Karpas-422 (cell line): ENCODE data around the gene GRM1. TPM values are rescaled to one million over a fixed set of nuclear protein-coding genes. Genes with fewer than 3 reads are reported as not detected.

Source experiments
- DNase-seq: peaks from one replicate; pipeline ENCODE4 v3.0.0-alpha.2; 2015
- H2AFZ ChIP-seq: fragments of 200-600 bp; sonication (generic); 2 replicates; pipeline ENCODE4 v1.6.1; 2014; ENCODE audit warnings: antibody characterized with exemption, low read length, mixed read lengths
- H3K27ac ChIP-seq: fragments of 200-600 bp; sonication (generic); 2 replicates; pipeline ENCODE4 v1.5.1; 2014; ENCODE audit warnings: mild to moderate bottlenecking, low read length, moderate library complexity
- H3K27me3 ChIP-seq: fragments of 200-600 bp; sonication (generic); 2 replicates; pipeline ENCODE4 v1.6.1; 2014; ENCODE audit warnings: low read length, mixed read lengths
- H3K36me3 ChIP-seq: fragments of 200-600 bp; sonication (generic); 2 replicates; pipeline ENCODE4 v1.6.1; 2014; ENCODE audit warnings: low read length, mixed read lengths; ENCODE audit not compliant: insufficient read depth
- H3K4me1 ChIP-seq: fragments of 200-600 bp; sonication (generic); 2 replicates; pipeline ENCODE4 v1.6.1; 2014; ENCODE audit warnings: mild to moderate bottlenecking, low read length, mixed read lengths
- H3K4me2 ChIP-seq: fragments of 200-600 bp; sonication (generic); 2 replicates; pipeline ENCODE4 v1.6.1; 2014; ENCODE audit warnings: low read length, low read depth, mild to moderate bottlenecking; ENCODE audit not compliant: poor library complexity, severe bottlenecking
- H3K4me3 ChIP-seq: fragments of 200-600 bp; sonication (generic); 2 replicates; pipeline ENCODE4 v1.5.1; 2014; ENCODE audit warnings: mild to moderate bottlenecking, antibody characterized with exemption, low read length, mixed read lengths
- H3K79me2 ChIP-seq: fragments of 200-600 bp; sonication (generic); 2 replicates; pipeline ENCODE4 v1.6.1; 2014; ENCODE audit warnings: mild to moderate bottlenecking, low read length, mixed read lengths
- H3K9ac ChIP-seq: fragments of 200-600 bp; sonication (generic); 2 replicates; pipeline ENCODE4 v1.6.0; 2014; ENCODE audit warnings: low read length
- H3K9me2 ChIP-seq: fragments of 200-600 bp; sonication (generic), shearing (Covaris generic); replicated peaks from 2 replicates; pipeline ENCODE4 v1.6.0; 2014; ENCODE audit warnings: mild to moderate bottlenecking, low read length, moderate library complexity; ENCODE audit not compliant: insufficient read depth
- H3K9me3 ChIP-seq: fragments of 300-700, 200-600 bp; sonication (generic); 2 replicates; pipeline ENCODE4 v1.6.1; 2014; ENCODE audit warnings: low read length, mixed read lengths
- H4K20me1 ChIP-seq: fragments of 200-600 bp; sonication (generic); 2 replicates; pipeline ENCODE4 v1.6.1; 2014; ENCODE audit warnings: mild to moderate bottlenecking, antibody characterized with exemption, low read length, low read depth; ENCODE audit not compliant: insufficient read depth
- total RNA-seq: library from RNA; depleted of rRNA; stranded (reverse); fragments of >200 nt; shearing (Covaris generic); gene quantifications from 2 replicates; pipeline ENCODE4 v1.2.3, GENCODE V29; 2014; ENCODE audit warnings: low replicate concordance

Gene GRM1
- total RNA-seq, 1 experiment from 2014 or later = 1.2 TPM

- Histone ChIP-seq H3K4me3 (no peak overlapping the region), H3K9ac (no peak overlapping the region), H3K9me2 (no peaks in the 10 kb centered on the region), H3K27me3 (no peaks in the 10 kb centered on the region), H3K27ac (no peak overlapping the region), H3K9me3 (no peaks in the 10 kb centered on the region), H3K36me3 (no peaks in the 10 kb centered on the region), H3K4me2 (no peak overlapping the region), H2AFZ (peak overlapping the region; percentile 44; the same call in 1 of the 2 replicates), H3K79me2 (no peaks in the 10 kb centered on the region), H3K4me1 (peaks cover 58% of the 10 kb centered on the region), H4K20me1 (no peaks in the 10 kb centered on the region)
- no peak for DNase-seq
These were observed 274.1 kb downstream of the GRM1 start for GRCh38 chr6:146302994-146303393.

GRCh38 chr6:146304181-146304580 is 275.3 kb downstream of the GRM1 start:
- Histone ChIP-seq H3K79me2 (no peaks in the 10 kb centered on the region), H3K4me1 (peaks cover 53% of the 10 kb centered on the region), H3K27ac (no peak overlapping the region), H3K36me3 (no peaks in the 10 kb centered on the region), H3K4me2 (peak overlapping the region; percentile 21), H4K20me1 (no peaks in the 10 kb centered on the region), H3K4me3 (no peak overlapping the region), H3K9me3 (no peaks in the 10 kb centered on the region), H2AFZ (peak overlapping the region; percentile 44), H3K27me3 (no peaks in the 10 kb centered on the region), H3K9ac (no peak overlapping the region), H3K9me2 (no peaks in the 10 kb centered on the region)
- no peak for DNase-seq

GRCh38 chr6:146305092-146305491 is 276.2 kb downstream of the GRM1 start:
- Histone ChIP-seq H3K9me3 (no peaks in the 10 kb centered on the region), H2AFZ (no peak overlapping the region), H3K4me2 (no peak overlapping the region), H3K9me2 (no peaks in the 10 kb centered on the region), H3K79me2 (no peaks in the 10 kb centered on the region), H3K4me1 (peaks cover 56% of the 10 kb centered on the region), H3K36me3 (no peaks in the 10 kb centered on the region), H3K27ac (no peak overlapping the region), H3K9ac (no peak overlapping the region), H3K4me3 (no peak overlapping the region), H4K20me1 (no peaks in the 10 kb centered on the region), H3K27me3 (no peaks in the 10 kb centered on the region)
- DNase-seq = no peak

- Histone ChIP-seq H2AFZ (no peak overlapping the region), H3K79me2 (no peaks in the 10 kb centered on the region), H3K4me1 (peaks cover 47% of the 10 kb centered on the region), H3K27me3 (no peaks in the 10 kb centered on the region), H4K20me1 (no peaks in the 10 kb centered on the region), H3K36me3 (no peaks in the 10 kb centered on the region), H3K4me3 (no peak overlapping the region), H3K9ac (no peak overlapping the region), H3K27ac (no peak overlapping the region), H3K9me2 (no peaks in the 10 kb centered on the region), H3K4me2 (no peak overlapping the region), H3K9me3 (no peaks in the 10 kb centered on the region)
- DNase-seq = no peak
These were observed 277.1 kb downstream of the GRM1 start for GRCh38 chr6:146305951-146306350.

- no peak overlapping the region for H2AFZ ChIP-seq
- H3K9me2 ChIP-seq = no peaks in the 10 kb centered on the region
- no peaks in the 10 kb centered on the region for H3K27me3 ChIP-seq
- H3K4me2 ChIP-seq = no peak overlapping the region
- no peaks in the 10 kb centered on the region for H3K9me3 ChIP-seq
- no peaks in the 10 kb centered on the region for H4K20me1 ChIP-seq
- H3K4me1 ChIP-seq = peaks cover 7% of the 10 kb centered on the region; the same call in 1 of the 2 replicates
- no peak overlapping the region for H3K9ac ChIP-seq
- no peak overlapping the region for H3K4me3 ChIP-seq
- no peak overlapping the region for H3K27ac ChIP-seq
- no peaks in the 10 kb centered on the region for H3K79me2 ChIP-seq
- DNase-seq = no peak
- H3K36me3 ChIP-seq = no peaks in the 10 kb centered on the region
These were observed 281.8 kb downstream of the GRM1 start for GRCh38 chr6:146310628-146311027.

- H4K20me1 ChIP-seq = no peaks in the 10 kb centered on the region
- H3K27me3 ChIP-seq = no peaks in the 10 kb centered on the region
- no peak for DNase-seq
- H3K9me2 ChIP-seq = no peaks in the 10 kb centered on the region
- no peak overlapping the region for H3K27ac ChIP-seq
- no peak overlapping the region for H3K4me3 ChIP-seq
- no peaks in the 10 kb centered on the region for H3K79me2 ChIP-seq
- H3K4me1 ChIP-seq = peaks cover 7% of the 10 kb centered on the region; the same call in 1 of the 2 replicates
- H3K36me3 ChIP-seq = no peaks in the 10 kb centered on the region
- H3K9ac ChIP-seq = no peak overlapping the region
- H3K9me3 ChIP-seq = no peaks in the 10 kb centered on the region
- H3K4me2 ChIP-seq = no peak overlapping the region
- no peak overlapping the region for H2AFZ ChIP-seq
These were observed 282.2 kb downstream of the GRM1 start for GRCh38 chr6:146311079-146311478.

- H3K9me3 ChIP-seq = no peaks in the 10 kb centered on the region
- no peaks in the 10 kb centered on the region for H3K79me2 ChIP-seq
- peaks cover 6% of the 10 kb centered on the region; the same call in 1 of the 2 replicates for H3K4me1 ChIP-seq
- no peak overlapping the region for H3K4me2 ChIP-seq
- H3K9me2 ChIP-seq = no peaks in the 10 kb centered on the region
- no peaks in the 10 kb centered on the region for H3K36me3 ChIP-seq
- no peaks in the 10 kb centered on the region for H3K27me3 ChIP-seq
- H2AFZ ChIP-seq = no peak overlapping the region
- H3K27ac ChIP-seq = no peak overlapping the region
- no peak for DNase-seq
- H3K9ac ChIP-seq = no peak overlapping the region
- H3K4me3 ChIP-seq = no peak overlapping the region
- no peaks in the 10 kb centered on the region for H4K20me1 ChIP-seq
These were observed 283.7 kb downstream of the GRM1 start for GRCh38 chr6:146312608-146313007.

GRCh38 chr6:146315381-146316174 is 286.7 kb downstream of the GRM1 start:
- Histone ChIP-seq H3K4me3 (no peak overlapping the region), H3K9ac (no peak overlapping the region), H2AFZ (no peak overlapping the region), H3K4me2 (no peak overlapping the region), H3K9me2 (no peaks in the 10 kb centered on the region), H3K79me2 (no peaks in the 10 kb centered on the region), H4K20me1 (no peaks in the 10 kb centered on the region), H3K4me1 (no peaks in the 10 kb centered on the region), H3K27me3 (no peaks in the 10 kb centered on the region), H3K9me3 (no peaks in the 10 kb centered on the region), H3K36me3 (no peaks in the 10 kb centered on the region), H3K27ac (no peak overlapping the region)
- DNase-seq = no peak
